Activated T-helper 17 cell treated with anti-CD3 and anti-CD28 coated beads, Interleukin-2, amount 50 U/mL, for 72 hours (primary cell): ENCODE results near the gene VWF. TPM values are rescaled to one million over a fixed set of nuclear protein-coding genes. Genes with fewer than 3 reads are reported as not detected.

Experiments used
- ATAC-seq: fragments of 150-1000 bp; cut with Tn5 transposase; replicated peaks from 2 replicates; pipeline ENCODE4 v1.10.0; 2021; ENCODE audit warnings: mild to moderate bottlenecking, moderate library complexity
- H3K27ac Mint-ChIP-seq: one replicate; pipeline ENCODE4 v1.8.0; 2022; ENCODE audit warnings: mixed read lengths
- H3K27me3 Mint-ChIP-seq: one replicate; pipeline ENCODE4 v1.8.0; 2022; ENCODE audit warnings: mixed read lengths
- H3K36me3 Mint-ChIP-seq: one replicate; pipeline ENCODE4 v1.8.0; 2022; ENCODE audit warnings: low read depth, mild to moderate bottlenecking, mixed read lengths
- H3K4me1 Mint-ChIP-seq: one replicate; pipeline ENCODE4 v1.8.0; 2022; ENCODE audit warnings: mixed read lengths
- H3K4me3 Mint-ChIP-seq: one replicate; pipeline ENCODE4 v1.8.0; 2022; ENCODE audit warnings: mild to moderate bottlenecking, mixed read lengths
- H3K9me3 Mint-ChIP-seq: one replicate; pipeline ENCODE4 v1.8.0; 2022; ENCODE audit warnings: mixed read lengths
- total RNA-seq, 2 donors: library from RNA; stranded (reverse); gene quantifications; one replicate each; pipeline ENCODE4 v1.2.3, GENCODE V29; 2022

Gene VWF
- total RNA-seq, 2 donors from 2014 or later, result 0.04 to 0.08 TPM

DNA sequence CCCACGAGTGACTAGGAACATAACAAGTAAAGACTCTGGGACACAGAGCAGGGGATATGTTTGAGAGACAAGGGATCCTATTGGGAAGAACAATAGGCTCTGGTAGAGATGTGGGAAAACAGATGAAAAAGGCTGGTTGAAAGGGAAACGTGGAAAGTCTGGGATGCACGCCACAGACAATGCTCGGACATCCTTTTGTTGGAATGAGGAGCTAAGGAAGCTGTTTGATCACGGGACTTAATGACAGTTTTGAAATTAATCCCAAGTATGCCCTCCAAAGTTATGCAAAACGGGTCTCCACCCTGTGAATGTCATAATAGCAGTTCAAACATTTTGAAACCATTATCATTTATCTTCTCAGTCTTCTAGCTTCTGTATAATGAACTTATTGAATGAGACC, 147.8 kb downstream of the VWF start:
- peaks cover 31% of the 10 kb centered on the region for H3K27me3 Mint-ChIP-seq
- H3K4me1 Mint-ChIP-seq, result no peaks in the 10 kb centered on the region
- no peak for ATAC-seq
- no peaks in the 10 kb centered on the region for H3K36me3 Mint-ChIP-seq
- no peaks in the 10 kb centered on the region for H3K9me3 Mint-ChIP-seq
- no peak overlapping the region for H3K4me3 Mint-ChIP-seq
- no peak overlapping the region for H3K27ac Mint-ChIP-seq

DNA sequence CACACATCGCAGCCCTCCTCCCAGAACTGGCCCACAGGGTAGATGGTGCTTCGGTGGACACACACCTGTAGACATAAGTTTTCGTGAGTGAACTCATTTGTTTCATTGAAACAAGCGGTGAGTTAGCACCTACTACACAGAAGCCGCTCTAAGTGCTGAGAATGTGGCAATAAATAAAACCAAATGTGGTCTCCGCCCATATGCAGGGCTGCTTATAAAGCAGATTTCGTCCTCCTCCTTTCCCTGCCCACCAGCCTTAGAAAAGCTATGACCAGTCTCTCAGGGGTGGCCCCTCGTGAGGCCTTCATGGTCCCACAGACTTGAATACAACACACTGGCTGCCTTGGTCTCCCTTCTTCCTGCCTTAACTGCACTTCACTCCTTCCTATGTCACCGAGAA, 148.3 kb downstream of the VWF start:
- Mint-ChIP-seq H3K9me3 (no peaks in the 10 kb centered on the region), H3K36me3 (no peaks in the 10 kb centered on the region), H3K27me3 (peaks cover 31% of the 10 kb centered on the region), H3K4me3 (no peak overlapping the region), H3K4me1 (no peaks in the 10 kb centered on the region), H3K27ac (no peak overlapping the region)
- no peak for ATAC-seq

DNA sequence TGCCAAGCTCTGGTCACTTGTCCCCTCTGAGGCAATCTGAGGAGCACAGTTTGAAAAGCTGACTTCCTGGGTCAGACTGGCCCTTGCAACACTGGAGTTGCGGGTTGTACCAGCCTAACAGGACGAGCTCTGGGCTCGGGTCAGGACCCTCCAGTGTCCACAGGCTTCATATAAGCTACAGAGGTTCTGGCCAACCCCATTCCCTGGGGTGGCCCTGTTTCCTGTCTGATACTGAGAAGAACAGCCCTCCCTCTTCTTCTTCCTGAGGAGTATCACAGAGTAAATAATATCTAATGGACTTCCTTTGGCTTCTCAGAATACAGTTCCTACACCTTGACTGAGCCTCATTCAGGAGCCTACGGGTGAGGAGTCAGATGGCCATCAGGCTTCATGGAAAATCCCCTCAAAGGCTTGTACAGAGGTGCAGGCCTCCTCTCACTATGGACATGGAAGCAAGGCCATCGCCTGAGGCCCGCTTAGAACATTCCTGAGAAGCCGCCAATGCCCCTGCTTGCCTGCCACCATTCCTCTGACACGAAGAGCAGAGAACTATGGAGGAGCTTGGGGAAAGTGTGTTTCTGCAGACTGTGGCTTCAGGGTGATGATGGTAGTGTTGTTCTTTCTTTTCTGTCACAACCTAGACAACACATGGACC, 150.9 kb downstream of the VWF start:
- Mint-ChIP-seq H3K27ac (no peak overlapping the region), H3K36me3 (no peaks in the 10 kb centered on the region), H3K4me1 (no peaks in the 10 kb centered on the region), H3K9me3 (no peaks in the 10 kb centered on the region), H3K4me3 (no peak overlapping the region), H3K27me3 (peaks cover 43% of the 10 kb centered on the region)
- no peak for ATAC-seq

- H3K4me1 Mint-ChIP-seq, result no peaks in the 10 kb centered on the region
- ATAC-seq, result no peak
- H3K27me3 Mint-ChIP-seq, result peaks cover 43% of the 10 kb centered on the region
- no peaks in the 10 kb centered on the region for H3K36me3 Mint-ChIP-seq
- no peaks in the 10 kb centered on the region for H3K9me3 Mint-ChIP-seq
- H3K27ac Mint-ChIP-seq, result no peak overlapping the region
- H3K4me3 Mint-ChIP-seq, result no peak overlapping the region
Measured at GRCh38 chr12:5972387-5972786, 152.1 kb downstream of the VWF start.

GRCh38 chr12:5971194-5971850, 153.1 kb downstream of the VWF start:
- Mint-ChIP-seq H3K27ac (no peak overlapping the region), H3K4me1 (no peaks in the 10 kb centered on the region), H3K4me3 (no peak overlapping the region), H3K27me3 (peaks cover 39% of the 10 kb centered on the region), H3K9me3 (no peaks in the 10 kb centered on the region), H3K36me3 (no peaks in the 10 kb centered on the region)
- ATAC-seq, result no peak

DNA sequence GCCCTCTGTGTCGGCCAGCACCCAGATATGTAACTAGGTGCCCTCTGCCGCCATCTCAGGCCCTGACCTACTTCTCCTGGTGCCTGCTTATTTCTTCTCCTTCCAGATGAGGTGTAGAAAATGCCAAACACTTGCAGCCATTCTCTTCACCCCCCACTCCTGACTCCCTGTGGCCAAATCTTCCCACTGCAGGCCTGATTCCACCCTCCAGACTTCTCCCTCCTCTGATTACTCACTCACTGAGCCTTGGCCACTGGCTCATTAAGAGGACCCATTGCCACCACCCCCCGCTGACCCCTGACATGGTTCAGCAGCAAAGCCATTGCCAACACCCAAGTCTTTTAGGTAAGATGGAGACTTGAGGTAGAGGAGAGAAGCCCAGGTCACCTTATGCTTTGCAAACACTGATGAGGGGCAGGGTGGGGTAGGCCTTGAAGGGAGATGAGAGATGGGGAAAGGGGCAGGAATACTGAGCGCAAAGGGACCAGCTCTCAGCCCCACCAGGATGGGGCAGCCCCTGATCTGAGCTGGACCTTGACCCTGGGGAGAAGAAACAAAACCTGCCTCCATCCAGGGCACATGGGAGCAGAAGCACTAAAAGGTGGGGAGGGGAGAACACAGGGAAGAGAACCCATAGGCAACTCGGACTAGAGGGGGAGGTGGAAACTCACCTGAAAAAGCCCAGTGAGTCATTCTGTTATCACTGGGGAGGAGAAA, 154.3 kb downstream of the VWF start:
- no peaks in the 10 kb centered on the region for H3K4me1 Mint-ChIP-seq
- H3K27ac Mint-ChIP-seq, result no peak overlapping the region
- no peak overlapping the region for H3K4me3 Mint-ChIP-seq
- no peaks in the 10 kb centered on the region for H3K9me3 Mint-ChIP-seq
- peaks cover 30% of the 10 kb centered on the region for H3K27me3 Mint-ChIP-seq
- no peaks in the 10 kb centered on the region for H3K36me3 Mint-ChIP-seq
- ATAC-seq, result no peak

- Mint-ChIP-seq H3K27me3 (peaks cover 29% of the 10 kb centered on the region), H3K27ac (no peak overlapping the region), H3K4me1 (no peaks in the 10 kb centered on the region), H3K36me3 (no peaks in the 10 kb centered on the region), H3K9me3 (no peaks in the 10 kb centered on the region), H3K4me3 (no peak overlapping the region)
- ATAC-seq, result no peak
Measured at GRCh38 chr12:5969156-5969973, 155.1 kb downstream of the VWF start.

- no peak for ATAC-seq
- Mint-ChIP-seq H3K4me1 (no peaks in the 10 kb centered on the region), H3K27ac (no peak overlapping the region), H3K4me3 (no peak overlapping the region), H3K36me3 (no peaks in the 10 kb centered on the region), H3K9me3 (no peaks in the 10 kb centered on the region), H3K27me3 (peaks cover 20% of the 10 kb centered on the region)
Measured at GRCh38 chr12:5967645-5968415, 156.6 kb downstream of the VWF start.

DNA sequence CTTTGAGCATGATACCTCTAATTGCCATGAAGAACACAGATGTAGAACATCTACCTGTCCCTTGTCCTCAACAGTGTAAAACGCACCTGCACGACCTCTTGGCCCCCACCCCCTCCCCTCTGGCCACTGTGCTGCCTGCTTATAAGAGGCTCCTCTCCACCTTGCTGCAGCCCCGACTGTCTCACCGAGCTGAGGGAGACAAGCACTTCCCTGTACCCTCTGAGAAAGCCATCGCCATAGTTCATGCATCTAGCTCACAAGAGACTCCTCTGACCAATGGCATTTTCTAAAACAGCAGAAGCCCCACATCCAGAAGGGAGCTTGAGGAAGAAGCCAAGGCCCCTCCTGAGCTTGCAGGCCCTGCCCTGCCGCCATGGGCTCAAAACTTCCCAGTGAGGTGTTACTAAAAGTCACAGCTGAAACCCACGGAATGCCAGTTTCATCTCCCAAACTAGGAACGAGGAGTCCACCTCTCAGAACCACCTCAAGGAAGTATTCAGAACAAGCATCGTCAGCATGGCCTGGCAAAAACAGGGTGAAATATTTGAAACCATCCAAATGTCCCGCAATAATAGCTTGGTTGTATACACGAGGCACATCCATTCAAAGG, 157.9 kb downstream of the VWF start:
- Mint-ChIP-seq H3K4me1 (no peaks in the 10 kb centered on the region), H3K4me3 (no peak overlapping the region), H3K27me3 (peaks cover 12% of the 10 kb centered on the region), H3K9me3 (no peaks in the 10 kb centered on the region), H3K36me3 (no peaks in the 10 kb centered on the region), H3K27ac (no peak overlapping the region)
- no peak for ATAC-seq

DNA sequence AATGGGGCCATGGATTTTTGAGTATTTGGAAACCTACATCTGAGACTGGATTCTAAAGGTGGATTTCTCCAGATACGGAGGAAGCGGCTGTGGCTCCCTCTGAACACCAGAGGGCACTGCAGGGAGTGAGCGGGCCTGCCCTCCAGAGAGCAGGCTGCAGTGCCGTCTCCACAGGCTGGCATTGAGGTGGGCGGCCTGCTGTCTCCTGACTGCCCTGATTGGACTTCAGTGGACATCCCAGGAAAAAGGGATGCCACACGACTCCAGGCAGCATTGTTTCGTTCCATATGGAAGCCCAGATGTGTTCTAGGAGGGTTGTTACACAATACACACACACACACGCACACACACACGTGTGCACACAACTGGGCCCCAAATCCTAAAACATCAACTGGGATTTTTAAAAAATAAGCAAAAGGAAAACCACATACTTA, 158.5 kb downstream of the VWF start:
- peak; percentile 64 for ATAC-seq
- no peak overlapping the region for H3K27ac Mint-ChIP-seq
- H3K27me3 Mint-ChIP-seq, result peaks cover 11% of the 10 kb centered on the region
- no peaks in the 10 kb centered on the region for H3K36me3 Mint-ChIP-seq
- H3K9me3 Mint-ChIP-seq, result no peaks in the 10 kb centered on the region
- no peaks in the 10 kb centered on the region for H3K4me1 Mint-ChIP-seq
- no peak overlapping the region for H3K4me3 Mint-ChIP-seq

DNA sequence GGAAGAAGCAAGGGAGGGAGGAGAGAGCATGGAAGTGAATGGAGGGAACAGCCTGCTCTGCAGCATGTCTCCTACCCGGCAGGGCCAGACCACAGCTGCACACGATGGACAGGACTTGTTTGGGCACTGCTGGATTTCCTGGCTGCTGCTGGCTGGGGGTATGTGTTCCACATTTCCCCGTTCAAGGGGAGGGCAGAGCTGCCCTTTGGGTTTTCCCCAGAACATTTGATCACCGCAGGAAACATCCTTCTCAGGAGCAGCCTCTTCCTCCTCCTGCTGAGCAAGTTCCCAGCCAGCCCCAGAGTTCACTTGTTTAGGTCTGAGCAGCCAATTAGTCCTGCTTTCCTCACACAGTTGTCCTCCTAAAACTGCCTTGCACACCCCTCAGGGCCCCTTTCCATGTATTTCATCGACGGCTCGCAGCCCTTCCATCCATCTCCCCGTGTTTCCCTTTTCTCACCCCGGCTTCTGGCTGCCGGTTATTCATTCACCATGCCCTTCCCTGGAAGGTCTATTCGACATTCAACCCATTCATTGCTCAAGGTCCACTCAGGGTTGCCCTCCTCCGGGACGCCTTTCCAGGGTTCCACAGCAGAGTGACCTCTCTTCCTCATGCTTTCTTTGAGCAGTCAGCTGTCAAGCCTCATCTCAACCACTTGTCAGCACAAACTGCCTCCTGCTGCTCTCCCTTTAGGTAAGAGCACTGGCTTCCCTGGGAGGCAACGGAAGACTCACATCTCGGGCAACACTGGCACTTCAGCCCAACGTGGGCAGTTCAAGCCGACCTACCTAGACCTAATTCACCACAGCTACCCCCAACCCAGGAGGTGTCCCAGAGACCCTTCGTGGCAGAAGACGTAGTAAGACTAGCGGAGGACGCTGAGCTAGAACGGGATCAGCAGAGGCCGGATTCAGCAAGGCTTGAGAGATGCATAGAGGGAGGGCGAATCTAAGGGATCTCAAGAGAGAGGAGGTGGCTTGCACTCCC, 159.3 kb downstream of the VWF start:
- Mint-ChIP-seq H3K27me3 (peaks cover 3% of the 10 kb centered on the region), H3K4me1 (no peaks in the 10 kb centered on the region), H3K27ac (no peak overlapping the region), H3K36me3 (no peaks in the 10 kb centered on the region), H3K9me3 (no peaks in the 10 kb centered on the region), H3K4me3 (no peak overlapping the region)
- peak; percentile 14 for ATAC-seq

GRCh38 chr12:5963515-5963914, 161.0 kb downstream of the VWF start:
- H3K27ac Mint-ChIP-seq, result no peak overlapping the region
- H3K9me3 Mint-ChIP-seq, result no peaks in the 10 kb centered on the region
- no peaks in the 10 kb centered on the region for H3K27me3 Mint-ChIP-seq
- H3K36me3 Mint-ChIP-seq, result no peaks in the 10 kb centered on the region
- ATAC-seq, result no peak
- no peak overlapping the region for H3K4me3 Mint-ChIP-seq
- H3K4me1 Mint-ChIP-seq, result no peaks in the 10 kb centered on the region

DNA sequence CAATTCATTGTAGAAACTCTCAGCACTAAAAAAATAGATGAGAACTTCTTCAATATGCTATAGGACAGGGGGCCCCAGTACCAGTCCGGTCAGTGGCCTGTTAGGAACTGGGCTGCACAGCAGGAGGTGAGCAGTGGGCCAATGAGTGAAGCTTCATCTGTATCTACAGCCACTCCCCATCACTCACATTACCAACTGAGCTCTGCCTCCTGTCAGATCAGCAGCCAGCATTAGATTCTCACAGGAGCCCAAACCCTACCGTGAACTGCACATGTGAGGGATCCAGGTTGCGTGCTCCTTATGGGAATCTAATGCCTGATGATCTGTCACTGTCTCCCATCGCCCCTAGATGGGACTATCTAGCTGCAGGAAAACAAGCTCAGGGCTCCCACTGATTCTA, 163.7 kb downstream of the VWF start:
- peaks cover 9% of the 10 kb centered on the region for H3K27me3 Mint-ChIP-seq
- H3K27ac Mint-ChIP-seq, result no peak overlapping the region
- ATAC-seq, result no peak
- no peaks in the 10 kb centered on the region for H3K36me3 Mint-ChIP-seq
- no peaks in the 10 kb centered on the region for H3K4me1 Mint-ChIP-seq
- H3K9me3 Mint-ChIP-seq, result no peaks in the 10 kb centered on the region
- H3K4me3 Mint-ChIP-seq, result no peak overlapping the region
